Activated CD8-positive, alpha-beta T cell treated with anti-CD3 and anti-CD28 coated beads for 36 hours (primary cell): ENCODE measurements around the gene SLC25A33. TPM values are rescaled to one million over a fixed set of nuclear protein-coding genes. Genes with fewer than 3 reads are reported as not detected.

ENCODE experiments used
- ATAC-seq: fragments of 200-7000 bp; cut with Tn5 transposase; one replicate; pipeline ENCODE4 v1.10.0; 2021; ENCODE audit warnings: mild to moderate bottlenecking, moderate library complexity
- CTCF ChIA-PET: fragments of 350-600 bp; sonication (Branson Sonifier 250); formaldehyde crosslinking; loops from one replicate; lab custom pipeline; 2021; ENCODE audit warnings: antibody characterized with exemption; lab: Charles Lee
- POLR2A ChIA-PET: fragments of 350-600 bp; sonication (Branson Sonifier 250); formaldehyde crosslinking; loops from one replicate; lab custom pipeline; 2021; ENCODE audit warnings: antibody characterized with exemption; lab: Charles Lee
- DNase-seq: peaks from one replicate; pipeline ENCODE4 v3.0.0-alpha.2; 2020
- H3K27ac Mint-ChIP-seq: one replicate; pipeline ENCODE4 v1.8.0; 2021; ENCODE audit warnings: mild to moderate bottlenecking, mixed read lengths
- H3K27me3 Mint-ChIP-seq: one replicate; pipeline ENCODE4 v1.8.0; 2021; ENCODE audit warnings: mixed read lengths
- H3K36me3 Mint-ChIP-seq: one replicate; pipeline ENCODE4 v1.8.0; 2021; ENCODE audit warnings: low read depth, mixed read lengths
- H3K4me1 Mint-ChIP-seq: one replicate; pipeline ENCODE4 v1.8.0; 2021; ENCODE audit warnings: low read depth, mixed read lengths
- H3K4me3 Mint-ChIP-seq: one replicate; pipeline ENCODE4 v1.8.0; 2021; ENCODE audit warnings: mild to moderate bottlenecking, moderate library complexity, mixed read lengths
- H3K9me3 Mint-ChIP-seq: one replicate; pipeline ENCODE4 v1.8.0; 2021; ENCODE audit warnings: mixed read lengths
- CTCF ChIP-seq: fragments of 200-600 bp; IDR thresholded peaks from one replicate; pipeline ENCODE4 v1.8.0; 2022; ENCODE audit warnings: antibody characterized with exemption, mild to moderate bottlenecking
- intact Hi-C: fragments of 100-400 bp; cut with micrococcal nuclease; formaldehyde crosslinking; loops from one replicate; pipeline ENCODE4 v1.10.0; 2022
- total RNA-seq, 2 experiments: library from RNA; stranded (reverse); gene quantifications; one replicate each; pipeline ENCODE4 v1.2.3, GENCODE V29; 2021

Gene SLC25A33
- 1 to 10 TPM; 5.7 to 5.9 TPM for total RNA-seq

DNA sequence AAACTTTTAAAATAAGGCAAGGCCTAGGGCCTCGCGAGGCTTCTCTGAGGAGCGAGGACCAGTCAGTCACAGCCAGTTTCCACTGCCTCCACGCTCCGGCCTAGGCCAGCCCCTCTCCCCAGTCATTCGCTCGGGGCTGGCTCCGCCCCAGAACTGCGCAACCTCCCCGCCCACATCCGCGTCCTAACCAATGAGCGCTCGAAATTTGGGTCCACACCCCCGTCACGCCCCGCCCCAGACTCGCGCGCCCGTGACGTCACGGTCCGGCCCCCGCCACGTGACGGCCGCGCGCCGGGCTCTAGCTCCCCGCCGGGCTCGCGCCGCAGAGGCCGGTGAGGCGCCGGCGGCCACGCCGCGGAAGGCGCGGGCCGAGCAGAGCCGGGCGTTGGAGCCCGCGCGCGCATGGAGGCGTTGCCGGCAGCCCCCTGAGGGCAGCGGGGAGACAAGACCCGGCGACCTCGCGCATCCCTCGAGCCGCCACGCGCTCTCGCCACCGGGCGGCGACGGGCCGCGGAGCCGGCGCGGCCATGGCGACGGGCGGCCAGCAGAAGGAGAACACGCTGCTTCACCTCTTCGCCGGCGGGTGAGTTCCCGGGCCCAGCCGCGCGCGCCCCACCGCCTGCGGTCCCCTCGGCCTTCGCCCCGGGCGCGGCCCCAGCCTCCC, at the start of gene SLC25A33:
SLC25A33 (plus strand) TSS at position 301 of the 664 bp plus-strand sequence; CDS start at position 528, 227 bp downstream.
- ChIA-PET POLR2A (interaction anchor here (0.6 to 1.1 kb wide), 3 partner anchors 21 to 110 kb away, joined by 3 read pairs; no protein-coding TSS in a partner anchor), CTCF (interaction anchor here (0.6 to 1.6 kb wide), 3 partner anchors 11 to 273 kb away, joined by 4 read pairs; no protein-coding TSS in a partner anchor)
- Mint-ChIP-seq H3K4me3 (peak within 1 kb of the TSS; percentile 95), H3K36me3 (peaks cover 16% of the 10 kb centered on the region), H3K9me3 (no peaks in the 10 kb centered on the region), H3K27ac (peak within 1 kb of the TSS; percentile 84), H3K27me3 (no peaks in the 10 kb centered on the region), H3K4me1 (peaks cover 37% of the 10 kb centered on the region)
- ATAC-seq (peak; percentile 98), DNase-seq (peak; percentile 98)
- intact Hi-C loops: no loop called here
- TF ChIP-seq CTCF: no peak

DNA sequence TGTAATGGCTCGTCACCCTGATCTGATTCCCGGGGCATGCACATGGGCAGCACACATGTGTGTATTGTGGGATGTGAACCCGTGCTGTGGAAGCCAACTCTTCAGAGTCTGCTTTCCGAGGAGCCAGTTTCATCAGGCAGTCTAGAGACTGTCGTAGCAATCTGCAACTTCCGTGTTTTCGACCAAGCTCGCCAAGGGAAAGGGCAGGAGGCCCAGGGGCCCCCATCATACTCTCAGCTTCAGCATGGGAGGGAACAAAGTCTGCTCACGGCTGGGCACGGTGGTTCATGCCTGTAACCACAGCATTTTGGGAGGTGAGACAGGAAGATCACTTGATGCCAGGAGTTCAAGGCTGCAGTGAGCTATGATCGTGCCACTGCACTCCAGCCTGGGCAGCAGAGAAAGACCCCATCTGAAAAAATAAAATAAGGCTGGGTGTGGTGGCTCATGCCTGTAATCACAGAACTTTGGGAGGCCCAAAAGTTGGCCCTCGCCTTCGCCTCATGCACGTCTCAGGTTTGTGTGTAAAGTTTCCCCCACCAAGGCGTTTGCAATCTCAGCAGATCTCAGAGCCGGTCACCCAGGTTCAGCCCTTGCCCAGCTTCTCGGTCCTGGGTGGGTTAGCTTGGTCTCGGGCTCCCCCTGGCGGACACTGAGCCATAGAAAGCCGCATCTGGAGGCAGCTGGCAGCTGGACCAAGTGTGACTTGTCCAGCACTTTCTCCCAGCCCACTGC, 48.5 kb upstream of the SLC25A33 start:
- CTCF ChIA-PET: interaction anchor here (0.6 to 10.1 kb wide), 38 partner anchors 8 to 380 kb away, joined by 3 to 100 read pairs (median 4); no protein-coding TSS in a partner anchor
- POLR2A ChIA-PET: no interaction called here
- Mint-ChIP-seq H3K4me3 (no peak overlapping the region), H3K27ac (no peak overlapping the region), H3K36me3 (no peaks in the 10 kb centered on the region), H3K9me3 (no peaks in the 10 kb centered on the region), H3K27me3 (peaks cover 9% of the 10 kb centered on the region), H3K4me1 (peaks cover 4% of the 10 kb centered on the region)
- intact Hi-C loops: loop anchor here (5.0 kb wide), 2 partner anchors 203 to 223 kb away; no protein-coding TSS in a partner anchor
- peak; percentile 91 for DNase-seq
- TF ChIP-seq CTCF: peak; percentile 78
- ATAC-seq: peak; percentile 78

DNA sequence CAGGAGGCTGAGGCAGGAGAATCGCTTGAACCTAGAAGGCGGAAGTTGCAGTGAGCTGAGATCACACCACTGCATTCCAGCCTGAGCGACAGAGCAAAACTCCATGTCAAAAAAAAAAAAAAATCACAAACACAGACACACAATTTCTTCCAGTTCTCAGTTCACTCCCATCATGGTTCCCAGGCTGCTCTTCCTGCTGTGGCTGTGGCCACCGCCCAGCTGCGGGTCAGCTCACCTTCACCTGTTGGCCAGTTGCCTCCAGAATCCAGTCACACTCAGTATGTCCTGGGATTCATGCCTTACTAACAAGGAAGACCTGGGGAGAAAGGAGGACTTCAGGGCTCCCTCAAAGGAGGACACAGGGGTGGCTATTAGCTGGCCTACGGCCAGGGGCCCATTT, 45.9 kb upstream of the SLC25A33 start:
- intact Hi-C loops: loop anchor here (5.0 kb wide), 2 partner anchors 206 to 226 kb away; no protein-coding TSS in a partner anchor

DNA sequence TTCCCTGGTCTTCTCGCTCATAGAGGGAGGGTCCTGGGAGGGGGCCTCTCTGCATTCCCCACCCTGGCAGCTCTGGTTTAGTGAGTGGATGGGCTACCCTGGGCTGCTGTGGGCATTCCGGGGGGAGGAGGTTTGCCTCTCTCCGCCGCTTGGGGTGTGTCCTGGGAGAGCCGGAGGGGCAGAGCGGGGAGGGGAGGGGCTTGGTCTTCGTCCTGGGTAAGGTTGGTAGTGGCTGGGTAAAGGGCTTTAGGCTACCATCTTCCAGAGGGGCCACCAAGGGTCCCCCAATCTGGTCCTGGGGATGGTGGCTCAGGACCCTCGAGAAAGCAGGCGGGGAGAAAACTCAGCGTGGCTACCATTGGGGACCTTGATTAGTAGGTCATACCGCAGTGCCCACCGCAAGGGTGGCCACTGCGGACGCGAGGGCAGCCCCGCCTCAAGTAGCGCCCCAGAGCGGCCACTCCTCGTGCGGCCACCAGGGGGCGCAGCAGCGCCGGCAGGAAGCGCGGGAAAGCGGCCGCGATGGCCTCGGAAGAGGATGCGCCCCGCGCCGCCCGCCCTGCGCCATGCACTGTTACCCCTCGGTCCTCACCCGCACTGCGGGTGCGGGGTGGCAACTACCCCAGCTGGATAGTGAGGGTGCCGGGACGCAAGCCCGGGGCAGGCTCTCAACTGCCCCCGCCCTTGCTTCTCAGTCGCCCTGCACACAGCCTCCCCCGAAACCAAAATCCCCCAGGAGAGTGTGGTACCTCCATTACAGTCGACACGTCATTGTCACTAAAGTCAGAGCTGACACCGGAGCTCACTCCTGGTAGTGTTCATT, 44.1 kb upstream of the SLC25A33 start:
- intact Hi-C loops: loop anchor here (5.0 kb wide), 3 partner anchors 77 to 228 kb away; no protein-coding TSS in a partner anchor
- H3K9me3 Mint-ChIP-seq: no peaks in the 10 kb centered on the region
- ATAC-seq (peak; percentile 89), DNase-seq (peak; percentile 74)
- peaks cover 5% of the 10 kb centered on the region for H3K4me1 Mint-ChIP-seq
- H3K4me3 Mint-ChIP-seq: peak overlapping the region; percentile 69
- peak; percentile 98 for TF ChIP-seq CTCF
- peak overlapping the region; percentile 64 for H3K27ac Mint-ChIP-seq
- ChIA-PET CTCF (interaction anchor here (0.6 to 10.1 kb wide), 36 partner anchors 8 to 465 kb away, joined by 3 to 100 read pairs (median 4); partner anchors contain the start of gene SLC25A33), POLR2A (no interaction called here)
- peaks cover 10% of the 10 kb centered on the region for H3K27me3 Mint-ChIP-seq
- no peaks in the 10 kb centered on the region for H3K36me3 Mint-ChIP-seq

More for the DNA sequence above, 45.9 kb upstream of the SLC25A33 start:
- POLR2A ChIA-PET: no interaction called here
- no peaks in the 10 kb centered on the region for H3K9me3 Mint-ChIP-seq
- ATAC-seq: no peak
- peaks cover 10% of the 10 kb centered on the region for H3K27me3 Mint-ChIP-seq
- H3K27ac Mint-ChIP-seq: no peak overlapping the region
- H3K36me3 Mint-ChIP-seq: no peaks in the 10 kb centered on the region
- CTCF ChIA-PET: interaction anchor here (0.6 to 10.1 kb wide), 5 partner anchors 204 to 279 kb away, joined by 3 to 100 read pairs (median 8); no protein-coding TSS in a partner anchor
- DNase-seq: no peak
- no peak for TF ChIP-seq CTCF
- no peak overlapping the region for H3K4me3 Mint-ChIP-seq
- H3K4me1 Mint-ChIP-seq: peaks cover 5% of the 10 kb centered on the region
